Measurements from ENCODE around the gene TAOK3. TPM values are rescaled to one million over a fixed set of nuclear protein-coding genes. Genes with fewer than 3 reads are reported as not detected.

TAOK3 gene
- total and polyA plus RNA-seq, 9 of the 15 experiments (the other 6 are each of a cell fraction or from before 2014, with no cell fraction given), result 24.3 to 83.5 (median 47.1) TPM

GRCh38 chr12:118357257-118358007, 15.3 kb downstream of the TAOK3 start (continued):
- peak; percentile 96 for TF ChIP-seq ZNF592 (IDR thresholded peaks at IDR 0.05)
- no peak for TF ChIP-seq CEBPB (tag; IDR thresholded peaks at IDR 0.05)
- no peak for TF ChIP-seq ZNF140 (CRISPR knock-in tag; IDR thresholded peaks at IDR 0.05)
- no peak for TF ChIP-seq ZNF77 (CRISPR knock-in tag; IDR thresholded peaks at IDR 0.05)
- no peak for TF ChIP-seq ELF1 (tag; IDR thresholded peaks at IDR 0.05)
- no peak; the same call in 1 of the 2 replicates for TF ChIP-seq STAT5A (IDR thresholded peaks at IDR 0.05; ENCODE audit: borderline replicate concordance, low read length)
- TF ChIP-seq CBX1 (IDR thresholded peaks at IDR 0.05; ENCODE audit: low read depth), result no peak
- TF ChIP-seq ATF7 (IDR thresholded peaks at IDR 0.05), result peak; percentile 87
- TF ChIP-seq, protein P1, sequence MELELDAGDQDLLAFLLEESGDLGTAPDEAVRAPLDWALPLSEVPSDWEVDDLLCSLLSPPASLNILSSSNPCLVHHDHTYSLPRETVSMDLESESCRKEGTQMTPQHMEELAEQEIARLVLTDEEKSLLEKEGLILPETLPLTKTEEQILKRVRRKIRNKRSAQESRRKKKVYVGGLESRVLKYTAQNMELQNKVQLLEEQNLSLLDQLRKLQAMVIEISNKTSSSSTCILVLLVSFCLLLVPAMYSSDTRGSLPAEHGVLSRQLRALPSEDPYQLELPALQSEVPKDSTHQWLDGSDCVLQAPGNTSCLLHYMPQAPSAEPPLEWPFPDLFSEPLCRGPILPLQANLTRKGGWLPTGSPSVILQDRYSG (tag; conservative IDR thresholded peaks at IDR 0.05; ENCODE audit: low read depth), result no peak; the same call in 1 of the 2 replicates
- peak in 1 of 3 experiments; percentile 68 for TF ChIP-seq YY1 (IDR thresholded peaks at IDR 0.05; ENCODE audit: borderline replicate concordance in 1 of 3, control insufficient read depth in 1 of 3, extremely low read depth in 1 of 3, insufficient read depth in 3 of 3, insufficient read length in 1 of 3, insufficient replicate concordance in 2 of 3, low read depth in 1 of 3, low read length in 2 of 3)
- TF ChIP-seq SMC3 (conservative IDR thresholded peaks at IDR 0.05; ENCODE audit: insufficient read depth, low read depth, low read length), result no peak
- peak; percentile 71 for TF ChIP-seq EP300 (IDR thresholded peaks at IDR 0.05; ENCODE audit: low read length)
- no peak for TF ChIP-seq ZC3H4 (CRISPR knock-in tag; IDR thresholded peaks at IDR 0.05; ENCODE audit: borderline replicate concordance)
- TF ChIP-seq, protein P2, sequence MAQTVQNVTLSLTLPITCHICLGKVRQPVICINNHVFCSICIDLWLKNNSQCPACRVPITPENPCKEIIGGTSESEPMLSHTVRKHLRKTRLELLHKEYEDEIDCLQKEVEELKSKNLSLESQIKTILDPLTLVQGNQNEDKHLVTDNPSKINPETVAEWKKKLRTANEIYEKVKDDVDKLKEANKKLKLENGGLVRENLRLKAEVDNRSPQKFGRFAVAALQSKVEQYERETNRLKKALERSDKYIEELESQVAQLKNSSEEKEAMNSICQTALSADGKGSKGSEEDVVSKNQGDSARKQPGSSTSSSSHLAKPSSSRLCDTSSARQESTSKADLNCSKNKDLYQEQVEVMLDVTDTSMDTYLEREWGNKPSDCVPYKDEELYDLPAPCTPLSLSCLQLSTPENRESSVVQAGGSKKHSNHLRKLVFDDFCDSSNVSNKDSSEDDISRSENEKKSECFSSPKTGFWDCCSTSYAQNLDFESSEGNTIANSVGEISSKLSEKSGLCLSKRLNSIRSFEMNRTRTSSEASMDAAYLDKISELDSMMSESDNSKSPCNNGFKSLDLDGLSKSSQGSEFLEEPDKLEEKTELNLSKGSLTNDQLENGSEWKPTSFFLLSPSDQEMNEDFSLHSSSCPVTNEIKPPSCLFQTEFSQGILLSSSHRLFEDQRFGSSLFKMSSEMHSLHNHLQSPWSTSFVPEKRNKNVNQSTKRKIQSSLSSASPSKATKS (CRISPR knock-in tag; IDR thresholded peaks at IDR 0.05), result no peak
- no peak for TF ChIP-seq ZBTB43 (CRISPR knock-in tag; IDR thresholded peaks at IDR 0.05)

Measured in K562 (cell line).